ENCODE data around the gene MAGI3. TPM values are rescaled to one million over a fixed set of nuclear protein-coding genes. Genes with fewer than 3 reads are reported as not detected.

Gene MAGI3
- polyA plus RNA-seq, 1 donor from 2014 or later: 10.8 TPM

- Histone ChIP-seq H3K27ac (ENCODE audit: low read length) (no peak overlapping the region), H3F3A (ENCODE audit: insufficient read depth, low read length, poor library complexity, severe bottlenecking) (no peaks in the 10 kb centered on the region), H3K9ac (ENCODE audit: low read length) (no peak overlapping the region), H3K9me2 (ENCODE audit: insufficient read depth, low read length) (no peaks in the 10 kb centered on the region), H2AFZ (ENCODE audit: low read depth, low read length) (no peak overlapping the region), H4K20me1 (ENCODE audit: insufficient read depth) (no peaks in the 10 kb centered on the region), H3K9me3 (ENCODE audit: low read length) (no peaks in the 10 kb centered on the region), H3K4me2 (ENCODE audit: low read length) (no peak overlapping the region), H3K4me3 (ENCODE audit: low read length) (no peak overlapping the region), H3K79me2 (replicated peaks; ENCODE audit: insufficient read depth, low read length) (no peaks in the 10 kb centered on the region), H3K36me3 (ENCODE audit: insufficient read depth, low read length) (no peaks in the 10 kb centered on the region), H3K27me3 (ENCODE audit: insufficient read depth, low read depth, low read length) (no peaks in the 10 kb centered on the region)
- no peak for TF ChIP-seq TAF1 (IDR thresholded peaks at IDR 0.05; ENCODE audit: low read depth)
- TF ChIP-seq MXI1 (conservative IDR thresholded peaks at IDR 0.05; ENCODE audit: poor library complexity, severe bottlenecking): no peak
These were observed 284.3 kb downstream of the MAGI3 start for GRCh38 chr1:113674591-113674990.

- no peak overlapping the region for H2AFZ ChIP-seq (ENCODE audit: low read depth, low read length)
- no peaks in the 10 kb centered on the region for H3F3A ChIP-seq (ENCODE audit: insufficient read depth, low read length, poor library complexity, severe bottlenecking)
- no peaks in the 10 kb centered on the region for H3K9me3 ChIP-seq (ENCODE audit: low read length)
- TF ChIP-seq REST (IDR thresholded peaks at IDR 0.05; ENCODE audit: borderline replicate concordance) (no peak), CTCF (IDR thresholded peaks at IDR 0.05; ENCODE audit: poor library complexity, severe bottlenecking) (no peak), POLR2AphosphoS5 (IDR thresholded peaks at IDR 0.05) (no peak), RAD21 (conservative IDR thresholded peaks at IDR 0.05) (no peak), TAF1 (IDR thresholded peaks at IDR 0.05; ENCODE audit: low read depth) (no peak), EZH2 (IDR thresholded peaks at IDR 0.05; ENCODE audit: borderline replicate concordance, insufficient read depth, low read length, poor library complexity, severe bottlenecking) (no peak), EP300 (conservative IDR thresholded peaks at IDR 0.05; ENCODE audit: poor library complexity, severe bottlenecking) (no peak), SMC3 (conservative IDR thresholded peaks at IDR 0.05; ENCODE audit: poor library complexity) (no peak)
- H3K36me3 ChIP-seq (ENCODE audit: insufficient read depth, low read length): no peaks in the 10 kb centered on the region
- H4K20me1 ChIP-seq (ENCODE audit: insufficient read depth): no peaks in the 10 kb centered on the region
- no peak overlapping the region for H3K27ac ChIP-seq (ENCODE audit: low read length)
- H3K4me3 ChIP-seq (ENCODE audit: low read length): no peak overlapping the region
- no peak overlapping the region for H3K4me2 ChIP-seq (ENCODE audit: low read length)
- no peaks in the 10 kb centered on the region for H3K79me2 ChIP-seq (replicated peaks; ENCODE audit: insufficient read depth, low read length)
- no peaks in the 10 kb centered on the region for H3K27me3 ChIP-seq (ENCODE audit: insufficient read depth, low read depth, low read length)
- no peak overlapping the region for H3K9ac ChIP-seq (ENCODE audit: low read length)
- H3K9me2 ChIP-seq (ENCODE audit: insufficient read depth, low read length): no peaks in the 10 kb centered on the region
These were observed 285.0 kb downstream of the MAGI3 start for GRCh38 chr1:113675302-113675701.

GRCh38 chr1:113676524-113676923 lies 286.2 kb downstream of the MAGI3 start:
- no peaks in the 10 kb centered on the region for H3K36me3 ChIP-seq (ENCODE audit: insufficient read depth, low read length)
- no peaks in the 10 kb centered on the region for H3K9me3 ChIP-seq (ENCODE audit: low read length)
- no peaks in the 10 kb centered on the region for H4K20me1 ChIP-seq (ENCODE audit: insufficient read depth)
- no peak overlapping the region for H3K4me3 ChIP-seq (ENCODE audit: low read length)
- no peak overlapping the region for H2AFZ ChIP-seq (ENCODE audit: low read depth, low read length)
- H3K27me3 ChIP-seq (ENCODE audit: insufficient read depth, low read depth, low read length): no peaks in the 10 kb centered on the region
- TF ChIP-seq TAF1 (IDR thresholded peaks at IDR 0.05; ENCODE audit: low read depth): no peak
- no peak overlapping the region for H3K27ac ChIP-seq (ENCODE audit: low read length)
- H3K4me2 ChIP-seq (ENCODE audit: low read length): no peak overlapping the region
- no peaks in the 10 kb centered on the region for H3F3A ChIP-seq (ENCODE audit: insufficient read depth, low read length, poor library complexity, severe bottlenecking)
- no peaks in the 10 kb centered on the region for H3K79me2 ChIP-seq (replicated peaks; ENCODE audit: insufficient read depth, low read length)
- H3K9me2 ChIP-seq (ENCODE audit: insufficient read depth, low read length): no peaks in the 10 kb centered on the region
- no peak overlapping the region for H3K9ac ChIP-seq (ENCODE audit: low read length)

Data from neural cell (in vitro differentiated cells).